Testis (tissue), 2 donors: ENCODE data around the gene MED25.

Experiments
- POLR2A ChIP-seq: fragments of 450-650 bp; IDR thresholded peaks from one replicate; pipeline ENCODE4 v1.6.1; 2017; ENCODE audit warnings: antibody characterized with exemption, mild to moderate bottlenecking, moderate library complexity
- TF ChIP-seq, protein P1 (sequence below), 3 experiments: fragments of 450-650 bp in 2 of 3; fragments of 200-600 bp in 1 of 3; sonication (generic) in 1 of 3; IDR thresholded peaks; one replicate each; pipeline ENCODE4 v1.5.1; 2016 to 2019; ENCODE audit warnings: antibody characterized with exemption in 3 of 3, mild to moderate bottlenecking in 2 of 3, moderate library complexity in 1 of 3

DNA sequence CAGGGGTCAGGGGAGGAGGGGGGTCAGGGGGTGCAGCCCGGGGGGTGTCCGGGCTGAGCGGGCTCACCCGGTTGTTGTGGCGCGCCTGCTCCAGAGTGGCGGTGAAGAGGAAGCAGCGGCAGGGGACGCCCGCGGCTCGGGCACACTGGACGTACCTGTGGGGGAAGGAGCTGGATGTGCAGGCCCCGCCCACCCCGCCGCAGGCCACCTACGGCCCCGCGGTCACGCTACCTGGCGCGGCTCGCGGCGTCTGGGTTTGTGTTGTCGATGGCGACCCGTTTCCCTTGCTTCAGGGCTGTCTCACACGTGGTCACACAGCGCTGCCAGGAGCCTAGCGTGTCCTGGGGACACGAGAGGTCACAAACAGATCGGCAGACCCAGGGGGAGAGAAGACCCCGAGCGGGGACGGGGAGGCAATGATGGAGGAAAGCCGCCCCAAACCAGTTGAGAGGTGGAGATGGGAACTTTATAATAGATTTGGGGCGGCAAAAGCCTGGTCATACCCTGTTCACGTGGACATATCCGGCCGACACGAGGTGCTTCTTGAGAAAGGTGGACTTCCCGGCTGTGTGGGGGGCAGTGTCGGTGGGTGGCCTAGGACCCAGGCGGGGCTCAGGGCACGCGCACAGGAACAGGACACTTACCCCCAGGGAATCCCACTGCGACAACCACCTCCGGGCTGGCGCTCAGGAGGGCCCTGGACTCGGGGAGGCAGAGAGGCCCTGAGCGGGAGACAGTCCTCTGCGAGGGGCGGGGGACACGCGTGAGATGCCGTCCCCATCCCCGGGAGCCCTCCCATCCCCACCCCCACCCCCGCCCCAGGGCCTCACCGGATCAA lies 43.7 kb downstream of the MED25 start:
- TF ChIP-seq, protein P1, sequence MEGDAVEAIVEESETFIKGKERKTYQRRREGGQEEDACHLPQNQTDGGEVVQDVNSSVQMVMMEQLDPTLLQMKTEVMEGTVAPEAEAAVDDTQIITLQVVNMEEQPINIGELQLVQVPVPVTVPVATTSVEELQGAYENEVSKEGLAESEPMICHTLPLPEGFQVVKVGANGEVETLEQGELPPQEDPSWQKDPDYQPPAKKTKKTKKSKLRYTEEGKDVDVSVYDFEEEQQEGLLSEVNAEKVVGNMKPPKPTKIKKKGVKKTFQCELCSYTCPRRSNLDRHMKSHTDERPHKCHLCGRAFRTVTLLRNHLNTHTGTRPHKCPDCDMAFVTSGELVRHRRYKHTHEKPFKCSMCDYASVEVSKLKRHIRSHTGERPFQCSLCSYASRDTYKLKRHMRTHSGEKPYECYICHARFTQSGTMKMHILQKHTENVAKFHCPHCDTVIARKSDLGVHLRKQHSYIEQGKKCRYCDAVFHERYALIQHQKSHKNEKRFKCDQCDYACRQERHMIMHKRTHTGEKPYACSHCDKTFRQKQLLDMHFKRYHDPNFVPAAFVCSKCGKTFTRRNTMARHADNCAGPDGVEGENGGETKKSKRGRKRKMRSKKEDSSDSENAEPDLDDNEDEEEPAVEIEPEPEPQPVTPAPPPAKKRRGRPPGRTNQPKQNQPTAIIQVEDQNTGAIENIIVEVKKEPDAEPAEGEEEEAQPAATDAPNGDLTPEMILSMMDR (IDR thresholded peaks at IDR 0.05): no peak
- TF ChIP-seq POLR2A: no peak
